Astrocyte (in vitro differentiated cells and primary cell): Measurements from ENCODE around the gene CTSG.

ENCODE experiments used
- CTCF ChIP-seq: IDR thresholded peaks from 2 replicates; pipeline ENCODE4 v1.5.1; 2011; ENCODE audit warnings: low read depth, mild to moderate bottlenecking, inconsistent platforms, low read length, moderate library complexity; ENCODE audit not compliant: insufficient read depth
- EZH2 ChIP-seq: IDR thresholded peaks from 2 replicates; pipeline ENCODE4 v1.6.1; 2012; ENCODE audit warnings: mild to moderate bottlenecking, low read length, inconsistent platforms; ENCODE audit not compliant: insufficient read depth

DNA sequence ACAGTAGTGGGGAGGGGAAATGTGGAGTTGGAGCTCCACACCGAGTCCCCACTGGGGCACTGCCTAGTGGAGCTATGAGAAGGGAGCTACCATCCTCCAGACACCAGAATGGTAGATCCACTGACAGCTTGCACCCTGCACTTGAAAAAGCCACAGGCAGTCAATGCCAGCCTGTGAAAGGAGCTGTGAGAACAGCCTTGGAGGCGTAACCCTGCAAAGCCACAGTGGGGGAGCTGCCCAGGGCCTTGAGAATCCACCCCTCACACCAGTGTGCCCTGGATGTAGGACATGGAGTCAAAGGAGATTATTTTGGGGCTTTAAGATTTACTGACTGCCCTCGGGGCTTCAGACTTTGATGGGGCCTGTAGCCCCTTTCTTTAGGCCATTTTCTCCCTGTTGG lies 12.5 kb downstream of the CTSG start:
- no peak for TF ChIP-seq CTCF
- no peak for TF ChIP-seq EZH2
